SU-DHL-6 (cell line): ENCODE results near the gene NOX5.

Experiments
- CTCF ChIP-seq: fragments of 200-600 bp; sonication (generic); IDR thresholded peaks from one replicate; pipeline ENCODE4 v1.5.1; 2017; ENCODE audit warnings: antibody characterized with exemption, mild to moderate bottlenecking, low read length, moderate library complexity; ENCODE audit not compliant: insufficient read depth, poor library complexity, severe bottlenecking
- EZH2phosphoT487 ChIP-seq: fragments of 200-600 bp; sonication (generic), shearing (Covaris generic); conservative IDR thresholded peaks from 2 replicates; pipeline ENCODE4 v1.6.1; 2018; ENCODE audit warnings: mild to moderate bottlenecking, antibody characterized with exemption, low read length, moderate library complexity, mixed read lengths

- TF ChIP-seq CTCF (no peak), EZH2phosphoT487 (no peak)
Measured at GRCh38 chr15:69105451-69105985, 91.0 kb downstream of the NOX5 start.
